HEK293T (cell line): Measurements from ENCODE around the gene SLC35G6.

ENCODE experiments used
- ARNT ChIP-seq: fragments of 450-650 bp; IDR thresholded peaks from 2 replicates; pipeline ENCODE4 v1.6.1; 2017; ENCODE audit warnings: mild to moderate bottlenecking
- BHLHE40 ChIP-seq: fragments of 450-650 bp; IDR thresholded peaks from 2 replicates; pipeline ENCODE4 v1.6.1; 2016; ENCODE audit warnings: mild to moderate bottlenecking, moderate library complexity, borderline replicate concordance
- CTBP1 ChIP-seq: fragments of 450-650 bp; IDR thresholded peaks from 2 replicates; pipeline ENCODE4 v1.6.1; 2016; ENCODE audit warnings: borderline replicate concordance
- FOXA1 ChIP-seq: fragments of 450-650 bp; IDR thresholded peaks from 2 replicates; pipeline ENCODE4 v1.6.1; 2016; ENCODE audit warnings: mild to moderate bottlenecking
- FOXM1 ChIP-seq: fragments of 450-650 bp; IDR thresholded peaks from 2 replicates; pipeline ENCODE4 v1.6.1; 2017; ENCODE audit warnings: mild to moderate bottlenecking, borderline replicate concordance
- HDGF ChIP-seq: fragments of 450-650 bp; IDR thresholded peaks from 2 replicates; pipeline ENCODE4 v1.6.1; 2017; ENCODE audit warnings: antibody characterized with exemption, borderline replicate concordance
- L3MBTL2 ChIP-seq: fragments of 450-650 bp; conservative IDR thresholded peaks from 2 replicates; pipeline ENCODE4 v1.6.1; 2016; ENCODE audit warnings: mild to moderate bottlenecking
- LEF1 ChIP-seq: fragments of 450-650 bp; IDR thresholded peaks from 2 replicates; pipeline ENCODE4 v1.6.1; 2017; ENCODE audit warnings: mild to moderate bottlenecking, borderline replicate concordance
- NFRKB ChIP-seq: fragments of 450-650 bp; IDR thresholded peaks from 2 replicates; pipeline ENCODE4 v1.6.1; 2016; ENCODE audit warnings: mild to moderate bottlenecking, moderate library complexity
- PKNOX1 ChIP-seq: fragments of 450-650 bp; IDR thresholded peaks from 2 replicates; pipeline ENCODE4 v1.6.1; 2016
- SP1 ChIP-seq: fragments of 450-650 bp; IDR thresholded peaks from 2 replicates; pipeline ENCODE4 v1.6.1; 2017
- SUZ12 ChIP-seq: fragments of 450-650 bp; IDR thresholded peaks from 2 replicates; pipeline ENCODE4 v1.6.1; 2016; ENCODE audit warnings: mild to moderate bottlenecking
- TARDBP ChIP-seq: fragments of 450-650 bp; IDR thresholded peaks from 2 replicates; pipeline ENCODE4 v1.6.1; 2016

- TF ChIP-seq ARNT: no peak
- no peak for TF ChIP-seq BHLHE40
- no peak for TF ChIP-seq PKNOX1
- TF ChIP-seq FOXM1: no peak
- no peak for TF ChIP-seq TARDBP
- no peak for TF ChIP-seq HDGF
- no peak for TF ChIP-seq SP1
- TF ChIP-seq CTBP1: no peak
- TF ChIP-seq FOXA1: no peak
- no peak for TF ChIP-seq L3MBTL2
- no peak for TF ChIP-seq LEF1
- no peak for TF ChIP-seq SUZ12
- no peak for TF ChIP-seq NFRKB
These were observed 47.6 kb downstream of the SLC35G6 start for GRCh38 chr17:7528842-7529241.
